Lung microvascular endothelial cell (primary cell): ENCODE data around the gene NHSL2. TPM values are rescaled to one million over a fixed set of nuclear protein-coding genes. Genes with fewer than 3 reads are reported as not detected.

Source experiments
- DNase-seq, 2 donors: peaks; one replicate each; pipeline versions ENCODE4 v3.0.0 to v3.0.0-alpha.2; 2010; ENCODE audit warnings: low read depth in 2 of 2
- total RNA-seq: library from RNA; depleted of rRNA; stranded (reverse); fragments of >200 nt; gene quantifications from 2 replicates; pipeline ENCODE4 v1.2.1, GENCODE V29; 2014

The NHSL2 gene
- total RNA-seq, 1 donor from 2014 or later: 14.1 TPM

DNA sequence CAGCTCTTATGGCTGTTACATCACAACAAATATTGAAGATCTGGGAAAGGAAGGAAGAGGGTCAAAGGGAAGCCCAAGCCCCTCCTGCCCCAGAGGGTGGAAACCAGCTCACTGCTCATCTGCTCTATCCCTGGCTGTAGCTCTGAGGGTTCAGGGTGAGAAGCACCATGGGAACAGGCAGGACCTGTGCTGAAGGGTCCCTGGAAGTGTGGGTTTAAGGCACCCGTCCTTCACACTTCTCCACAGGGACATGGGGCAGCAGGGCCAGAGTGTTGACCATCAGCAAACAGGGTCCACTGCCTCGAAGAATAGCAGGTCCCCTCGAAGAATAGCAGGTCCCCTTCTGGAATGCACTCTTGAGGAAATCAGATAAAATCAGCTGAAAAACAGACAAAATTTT lies 216.7 kb downstream of the NHSL2 start:
- DNase-seq: no peak

DNA sequence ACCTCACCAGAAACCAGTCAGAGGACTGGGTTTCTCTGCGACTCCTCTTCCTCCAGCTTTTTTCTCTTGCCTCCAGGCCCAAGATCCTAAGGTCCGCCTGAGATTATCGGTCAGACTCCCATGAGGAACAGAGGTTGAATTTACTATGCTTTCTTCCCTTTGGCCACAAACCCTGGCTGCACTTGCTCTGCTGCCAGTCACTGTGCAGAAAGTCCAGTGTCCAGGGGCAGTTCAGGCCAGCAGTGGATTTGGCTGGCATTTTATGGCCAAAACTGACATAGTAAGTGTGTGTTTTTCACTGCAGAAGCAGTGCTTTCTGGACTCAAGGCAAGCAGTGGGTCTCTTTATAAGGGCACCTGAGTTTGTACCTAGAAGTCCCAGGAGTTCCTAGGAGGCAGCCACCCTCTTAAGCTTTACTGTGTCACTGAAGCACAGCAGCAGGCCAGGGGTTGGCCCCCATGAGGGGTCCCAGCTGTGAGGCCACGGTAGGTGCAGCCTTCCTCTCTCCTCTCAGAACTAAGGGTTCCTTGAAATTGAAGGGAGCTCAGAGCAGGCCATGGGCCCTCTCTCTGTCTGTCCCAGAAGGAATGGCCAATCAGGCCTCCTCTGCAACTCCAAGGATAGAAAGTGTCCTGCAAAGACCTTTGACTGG lies 217.7 kb downstream of the NHSL2 start:
- DNase-seq: no peak

DNA sequence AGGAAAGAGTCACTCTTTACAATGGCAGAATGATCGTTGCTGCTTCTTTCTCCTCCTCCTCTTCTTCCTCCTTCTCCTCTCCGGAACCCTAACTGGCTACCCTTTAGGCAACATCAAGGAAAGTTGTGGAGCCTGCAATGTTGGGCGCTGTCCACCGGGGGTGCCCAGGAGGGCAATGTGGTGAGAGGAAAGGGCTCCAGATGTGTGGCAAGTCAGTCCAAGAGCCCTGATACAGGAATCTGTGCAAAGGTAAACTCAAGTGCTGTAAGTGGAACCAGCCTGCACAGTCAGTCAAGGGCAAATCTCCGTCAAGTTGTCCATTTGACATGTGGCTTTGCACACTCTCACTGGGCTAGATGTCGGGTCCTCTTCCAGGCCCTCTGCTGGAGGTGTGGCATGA lies 218.2 kb downstream of the NHSL2 start:
- DNase-seq: peak; percentile 13 to 28

DNA sequence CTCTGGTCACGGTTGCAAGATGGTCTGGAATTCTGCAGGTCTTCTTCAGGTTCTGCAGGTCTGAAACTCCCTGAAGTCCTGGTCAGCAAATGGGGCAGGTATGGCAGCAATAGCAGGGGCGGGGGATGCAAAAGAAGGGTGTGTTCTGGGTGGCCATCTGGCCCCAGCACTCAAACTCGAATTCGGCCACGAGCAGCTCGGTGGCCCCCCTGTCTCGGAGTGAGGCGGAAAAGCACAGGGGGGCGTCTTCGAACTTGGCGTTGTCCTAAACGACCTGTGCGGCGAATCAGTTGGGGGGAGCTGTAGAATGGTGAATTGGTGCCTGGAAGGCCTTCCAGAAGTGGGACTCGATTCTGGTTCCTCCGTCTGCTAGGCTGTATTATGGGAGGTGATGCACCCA lies 219.0 kb downstream of the NHSL2 start:
- no peak for DNase-seq

DNA sequence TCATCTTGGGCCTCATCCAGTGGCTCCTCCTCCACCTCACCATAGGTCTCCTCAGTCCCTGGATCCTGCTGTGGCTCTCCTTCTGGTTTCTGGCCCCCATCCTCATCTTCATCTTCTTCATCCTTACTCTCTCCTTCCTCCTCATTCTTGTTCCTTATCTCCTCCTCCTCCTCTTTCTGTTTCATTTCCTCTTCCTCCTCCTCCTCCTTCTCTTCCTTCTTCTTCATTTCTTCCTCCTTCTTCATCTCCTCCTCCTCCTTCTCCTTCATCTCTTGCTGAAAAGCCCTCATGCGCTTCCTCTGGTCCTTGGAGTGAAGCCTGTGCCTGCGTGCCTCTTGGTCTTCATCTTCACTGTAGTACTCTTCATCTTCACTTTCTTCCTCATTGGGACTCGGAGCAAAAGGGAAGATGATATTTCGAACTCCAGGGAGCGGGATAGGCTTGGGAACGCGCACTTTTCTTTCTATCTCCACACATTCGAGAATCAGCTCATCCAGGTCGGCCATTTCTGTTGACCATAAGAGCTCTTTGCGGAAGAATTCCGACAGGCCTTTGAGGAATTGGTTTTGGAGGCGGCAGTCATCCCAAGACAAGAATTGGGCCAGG lies 219.6 kb downstream of the NHSL2 start:
- no peak for DNase-seq

DNA sequence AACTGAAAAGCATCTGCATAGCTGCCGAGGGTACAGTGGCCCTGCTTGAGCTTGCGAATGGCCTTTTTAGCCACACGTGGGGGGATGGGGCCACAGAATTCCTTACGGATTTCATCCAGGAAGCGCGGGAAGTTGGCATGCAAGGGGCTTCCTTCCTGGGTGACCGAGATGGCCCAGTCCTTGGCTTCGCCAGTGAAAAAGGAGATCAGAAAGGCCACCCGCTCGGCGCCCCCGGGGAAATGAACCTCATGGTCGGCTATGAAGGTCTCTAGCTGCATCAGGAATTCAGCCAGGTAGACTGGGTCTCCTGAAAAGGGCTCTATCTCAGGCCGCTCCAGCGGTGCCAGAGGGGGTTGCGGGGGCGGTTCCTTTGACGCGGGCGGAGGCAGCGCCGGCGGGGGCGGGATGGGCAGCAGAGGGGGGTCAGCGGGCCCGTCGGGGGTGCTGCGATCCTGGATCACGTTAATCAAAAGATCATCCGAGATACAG lies 220.2 kb downstream of the NHSL2 start:
- DNase-seq: no peak

DNA sequence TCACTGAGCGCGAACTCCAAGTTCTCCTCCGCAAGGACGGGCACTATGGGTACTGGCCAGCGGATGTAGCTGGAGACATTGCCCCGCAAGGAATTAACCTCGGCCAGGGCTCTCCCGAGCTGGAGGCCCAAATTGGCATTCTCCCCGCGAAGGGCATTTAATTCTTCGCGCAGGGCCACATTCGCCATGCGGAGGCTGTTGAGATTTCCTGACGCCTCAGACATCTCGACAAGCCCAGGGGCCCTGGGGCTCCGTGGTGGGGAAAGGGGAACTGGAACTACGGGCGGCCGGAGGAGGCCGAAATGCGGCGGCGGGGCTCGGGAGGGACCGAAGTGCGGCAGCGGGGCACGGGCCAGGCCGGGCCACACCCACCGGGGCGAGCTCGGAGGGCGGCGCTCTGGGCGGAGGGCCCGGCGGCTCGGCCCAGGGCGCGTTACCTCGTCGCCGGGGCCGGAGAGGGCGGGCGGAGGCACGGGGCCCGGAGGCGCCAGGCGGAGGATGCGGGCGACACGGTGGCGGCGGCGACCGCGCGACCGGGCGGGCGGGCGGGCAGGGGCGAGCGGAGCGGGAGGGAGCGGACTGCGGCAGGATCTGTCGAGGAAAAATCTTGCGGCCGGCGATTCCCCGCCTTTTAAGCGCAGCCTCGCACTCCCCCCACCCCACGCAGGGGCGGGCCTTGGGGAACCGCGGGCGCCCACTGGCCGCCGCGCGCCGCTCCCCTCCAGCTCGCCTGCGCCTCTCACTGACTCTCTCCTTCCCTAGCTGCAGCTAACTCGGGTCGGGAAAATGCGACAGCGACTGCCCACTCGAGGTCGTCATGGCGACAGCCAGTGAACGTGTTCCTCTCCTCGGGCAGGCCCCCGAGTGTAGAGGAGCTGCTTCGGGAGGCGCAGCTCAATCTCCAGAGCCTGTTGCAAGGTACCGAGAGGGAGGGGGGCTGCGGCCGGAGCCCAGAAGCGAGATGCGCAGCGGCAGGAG lies 221.0 kb downstream of the NHSL2 start, which contains the start of gene RTL5:
Gene RTL5, minus strand, starts transcription at position 599 of the 978 bp plus-strand sequence.
- peak; percentile 70 to 87 for DNase-seq

DNA sequence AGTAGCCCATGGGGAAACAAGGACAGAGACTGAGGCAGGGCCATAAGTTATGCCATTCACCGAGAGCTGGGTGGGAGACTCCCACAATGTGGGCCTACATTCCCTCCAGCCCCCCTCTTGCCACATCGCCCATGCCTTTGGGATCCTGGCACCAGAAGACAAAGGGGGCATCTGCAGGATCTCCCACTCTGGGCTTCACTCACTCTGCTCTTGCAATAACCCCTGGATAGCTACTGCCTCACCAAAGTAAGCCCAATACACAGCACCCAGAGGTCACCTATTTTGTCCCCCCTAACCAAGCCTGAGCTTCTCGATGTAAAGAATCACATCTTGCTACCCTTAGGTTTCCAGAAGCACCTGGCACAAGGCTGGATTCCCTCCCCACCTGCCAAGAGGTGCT lies 221.8 kb downstream of the NHSL2 start:
- DNase-seq: no peak

DNA sequence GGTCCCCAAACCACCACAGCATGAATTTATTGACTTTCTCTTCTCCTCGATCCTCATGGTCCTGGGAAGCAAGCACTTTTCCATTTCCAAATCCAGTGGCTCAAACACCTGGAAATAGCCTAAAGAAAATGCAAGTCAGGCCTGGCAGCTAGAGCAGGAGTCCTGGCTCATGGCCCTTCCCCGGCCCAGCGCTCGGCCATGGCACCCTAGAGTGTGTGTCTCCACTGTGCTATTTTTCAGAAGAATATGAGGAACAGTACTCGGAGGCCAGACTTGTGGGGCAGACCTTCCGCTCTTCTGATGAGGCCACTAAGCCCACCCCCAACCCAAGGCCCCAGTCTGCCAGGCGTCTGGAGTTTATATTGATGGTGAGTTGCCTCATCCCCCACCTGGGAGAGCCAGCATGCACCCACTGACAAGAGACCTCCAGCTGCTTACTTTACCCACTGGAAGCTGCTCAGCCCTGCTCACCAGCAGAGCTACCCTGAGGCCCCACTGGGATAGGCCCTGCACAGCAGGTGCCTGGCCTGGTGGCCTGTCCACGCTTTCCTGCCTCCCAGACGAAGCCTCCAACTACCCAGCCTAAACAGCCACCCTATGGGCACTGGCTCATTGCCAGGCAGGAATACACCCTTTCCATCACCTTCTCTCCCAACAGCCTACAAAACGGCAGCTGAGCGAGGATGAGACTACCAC lies 223.4 kb downstream of the NHSL2 start:
- DNase-seq: no peak

DNA sequence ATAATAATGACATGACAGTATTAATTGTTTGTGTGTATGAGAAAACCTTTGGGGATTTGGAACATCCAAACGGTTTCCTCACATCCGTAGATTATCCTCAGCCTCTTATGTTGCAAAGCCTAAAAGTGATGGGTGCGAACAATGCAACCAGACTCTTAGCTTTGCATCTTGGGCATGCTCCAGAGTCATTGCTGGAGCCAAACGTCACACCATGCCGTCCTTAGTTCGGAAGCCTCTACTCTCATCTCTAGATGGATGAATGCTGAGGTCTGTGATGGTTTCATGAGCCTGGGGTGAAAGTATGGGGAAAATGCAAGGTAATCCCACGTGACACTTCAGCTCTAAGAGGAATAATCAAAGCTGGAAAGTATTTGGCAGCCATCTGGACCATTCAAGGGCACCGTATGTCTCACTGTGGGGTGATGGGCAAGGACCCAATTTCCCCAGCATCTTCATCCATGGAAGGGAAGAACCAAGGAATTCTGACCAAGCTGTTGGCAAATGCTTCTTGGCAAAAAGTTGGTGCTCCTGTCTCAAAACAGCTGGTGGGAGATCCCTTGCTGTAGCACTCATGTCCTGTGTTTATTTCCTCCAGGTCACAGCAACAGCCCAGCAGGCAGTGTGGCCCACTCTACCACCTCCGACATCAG lies 227.3 kb downstream of the NHSL2 start:
- DNase-seq: no peak

DNA sequence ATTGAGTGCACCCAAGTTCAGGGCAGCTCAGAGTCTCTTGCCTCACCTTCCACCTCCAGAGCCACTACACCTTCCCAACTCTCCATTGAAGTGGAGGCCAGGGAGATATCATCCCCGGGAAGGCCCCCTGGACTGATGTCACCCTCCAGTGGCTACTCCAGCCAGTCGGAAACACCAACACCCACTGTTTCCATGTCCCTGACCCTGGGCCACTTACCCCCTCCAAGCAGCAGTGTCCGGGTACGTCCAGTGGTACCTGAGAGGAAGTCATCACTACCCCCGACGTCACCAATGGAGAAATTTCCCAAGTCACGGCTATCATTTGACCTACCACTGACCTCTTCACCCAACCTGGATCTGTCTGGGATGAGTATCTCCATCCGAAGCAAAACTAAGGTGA lies 228.9 kb downstream of the NHSL2 start:
- DNase-seq: no peak

DNA sequence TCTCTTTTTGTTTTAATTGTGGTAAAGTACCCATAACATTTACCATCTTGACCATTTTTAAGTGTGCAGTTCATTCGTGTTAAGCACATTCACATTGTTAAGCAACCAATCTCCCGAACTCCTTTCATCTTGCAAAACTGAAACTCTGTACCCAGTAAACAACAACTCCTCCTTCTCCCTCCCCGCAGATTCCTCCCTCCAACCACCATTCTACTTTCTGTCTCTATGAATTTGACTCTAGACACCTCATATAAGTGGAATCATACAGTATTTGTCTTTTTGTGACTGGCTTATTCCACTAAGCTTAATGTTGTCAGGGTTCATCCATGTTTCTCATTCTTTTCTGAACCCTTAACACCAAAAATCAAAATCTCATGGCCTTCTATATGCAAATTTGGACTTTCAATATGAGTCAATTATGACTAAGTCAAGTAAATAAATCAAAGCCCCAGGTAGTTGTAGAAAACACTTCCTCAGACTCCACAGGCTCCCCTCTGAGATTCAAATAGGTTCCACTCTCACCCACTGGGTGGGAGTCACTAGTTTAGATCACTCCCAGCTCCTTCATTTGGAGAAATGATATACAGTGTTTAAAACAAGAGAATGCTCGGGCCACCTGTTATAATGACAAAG lies 230.8 kb downstream of the NHSL2 start:
- DNase-seq: no peak

DNA sequence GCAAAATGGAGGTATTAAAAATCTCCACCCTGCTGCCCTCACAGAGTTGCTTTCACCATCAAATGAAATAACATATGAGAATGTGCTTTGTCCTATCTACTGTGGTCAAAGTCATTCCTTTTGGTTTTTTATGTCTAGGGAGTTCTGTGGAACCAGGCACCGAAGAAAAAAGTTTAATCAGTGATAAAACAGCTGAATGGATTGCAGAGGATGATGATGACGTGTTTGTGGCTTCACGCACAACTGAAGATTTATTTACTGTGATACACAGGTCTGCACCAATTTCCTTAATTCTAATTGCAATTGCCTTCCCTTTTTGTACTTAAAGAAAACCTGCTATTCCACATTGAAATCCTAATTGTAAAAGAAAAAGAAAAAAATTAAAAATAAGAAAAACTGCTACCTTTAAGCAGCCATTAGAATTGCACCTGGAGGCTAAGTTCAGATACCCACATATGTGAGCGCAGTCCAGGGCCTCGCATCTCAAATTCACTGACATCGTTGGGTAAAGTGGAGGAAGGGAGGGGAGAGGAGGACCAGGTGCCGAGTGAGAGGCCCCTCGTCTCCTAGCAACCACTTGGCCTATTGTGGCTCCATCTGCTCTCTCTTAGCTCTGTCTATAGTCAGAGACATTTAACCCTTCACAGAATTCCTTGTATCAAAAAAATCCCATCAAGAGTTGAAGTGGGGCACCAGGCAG lies 231.6 kb downstream of the NHSL2 start:
- no peak for DNase-seq

DNA sequence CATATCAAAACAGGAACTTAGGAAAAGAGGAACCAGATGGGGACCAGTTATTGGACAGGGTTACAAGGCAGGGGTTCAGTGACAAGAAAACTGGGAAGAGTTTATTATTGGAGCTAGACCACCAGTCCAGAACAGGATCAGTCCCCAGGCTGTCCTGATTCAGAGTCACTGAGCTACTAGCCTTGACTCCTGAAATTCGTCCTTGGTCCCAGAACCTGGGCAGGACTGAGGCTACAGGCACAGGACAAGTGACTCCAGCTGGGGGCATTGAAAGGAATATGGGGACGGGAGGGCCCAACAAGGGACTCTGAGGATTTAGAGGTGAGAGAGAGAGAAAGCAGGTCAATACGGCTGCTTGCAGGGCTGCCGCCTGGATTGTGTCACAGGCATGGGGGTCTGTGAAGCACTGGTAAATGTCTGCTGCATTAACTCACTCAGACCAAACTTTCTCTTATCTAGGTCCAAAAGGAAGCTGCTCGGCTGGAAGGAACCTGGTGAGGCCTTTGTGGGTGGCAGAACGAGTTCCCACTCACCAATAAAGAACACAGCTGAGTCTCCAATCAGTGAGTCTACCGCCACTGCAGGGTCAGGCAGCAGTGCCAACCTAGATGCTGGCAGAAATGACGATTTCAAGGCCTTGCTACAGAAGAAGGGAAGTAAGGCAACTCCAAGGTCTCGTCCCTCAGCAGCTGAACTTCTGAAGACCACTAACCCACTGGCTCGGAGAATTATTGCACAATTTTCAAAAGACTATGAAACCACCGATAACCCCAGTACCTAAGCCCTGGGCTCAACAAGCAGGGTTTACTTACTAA lies 232.4 kb downstream of the NHSL2 start:
- no peak for DNase-seq

DNA sequence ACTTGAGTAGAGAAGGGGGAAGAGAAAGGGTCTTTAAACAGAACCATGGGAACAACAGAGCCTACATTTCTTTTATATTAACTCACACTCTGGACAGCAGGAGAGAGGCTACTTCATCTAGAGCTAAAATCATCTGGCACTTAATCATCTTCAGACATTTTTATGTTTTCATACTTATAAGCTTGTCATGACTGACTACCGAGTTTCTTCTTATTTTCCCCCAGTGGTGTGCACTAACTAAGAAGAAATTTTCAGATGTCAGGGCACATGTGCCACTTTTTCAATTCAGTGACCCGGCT lies 232.9 kb downstream of the NHSL2 start:
- no peak for DNase-seq

DNA sequence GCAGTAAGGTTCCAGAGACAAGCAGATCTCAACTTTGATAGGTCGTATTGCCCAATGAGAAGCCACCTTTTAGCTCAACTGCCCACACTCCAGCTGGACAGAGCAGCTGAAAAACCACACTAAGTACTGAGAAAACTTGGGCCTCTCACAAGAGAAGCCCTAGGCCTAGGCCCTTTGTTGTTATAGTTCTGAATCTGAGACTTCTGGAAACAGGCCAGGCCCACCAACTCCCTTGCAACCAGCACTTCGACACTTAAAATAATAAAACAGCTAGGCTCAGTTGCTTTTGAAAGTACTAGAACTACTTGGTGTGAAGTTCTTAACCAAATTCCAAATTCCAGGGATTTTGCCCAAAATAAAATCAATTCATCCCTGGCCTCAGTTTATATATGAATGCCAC lies 234.5 kb downstream of the NHSL2 start:
- DNase-seq: no peak

DNA sequence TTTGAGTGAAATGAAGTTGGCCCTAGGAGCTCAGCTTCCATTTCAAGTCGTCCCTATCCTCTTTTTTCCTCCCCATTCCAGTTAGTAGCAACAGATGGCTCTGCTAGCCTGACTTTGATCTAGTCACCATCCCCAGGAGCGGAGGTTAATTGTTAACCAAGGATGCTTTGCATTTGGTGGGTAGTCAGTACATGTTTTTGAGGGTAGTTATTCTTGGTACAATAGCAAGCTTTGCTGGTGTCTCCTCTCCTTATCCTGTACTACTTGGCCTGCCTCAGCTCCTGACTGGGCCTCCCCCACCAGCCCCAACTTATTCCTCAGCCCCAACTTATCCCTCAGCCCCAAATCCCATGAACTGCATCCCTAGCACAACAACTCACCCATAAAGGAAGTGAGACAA lies 235.9 kb downstream of the NHSL2 start:
- no peak for DNase-seq

DNA sequence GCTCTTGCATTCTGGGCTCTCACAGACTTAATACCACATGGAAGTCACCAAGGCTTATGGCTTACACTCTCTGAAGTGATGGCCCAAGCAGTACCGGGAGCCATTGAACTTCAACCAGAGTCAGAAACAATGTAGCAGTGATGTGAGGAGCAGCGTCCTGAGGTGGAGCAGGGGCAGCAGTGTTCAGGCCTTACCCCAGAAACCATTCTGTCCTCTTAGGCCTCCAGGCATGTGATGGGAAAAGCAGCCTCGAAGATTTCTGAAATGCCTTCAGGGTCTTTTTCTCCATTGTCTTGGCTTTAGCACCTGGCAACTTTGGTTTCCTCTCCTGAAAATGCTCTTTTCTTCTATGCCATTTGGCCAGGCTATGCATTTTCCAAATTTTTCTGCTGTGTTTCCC lies 248.1 kb downstream of the NHSL2 start:
- DNase-seq: no peak

DNA sequence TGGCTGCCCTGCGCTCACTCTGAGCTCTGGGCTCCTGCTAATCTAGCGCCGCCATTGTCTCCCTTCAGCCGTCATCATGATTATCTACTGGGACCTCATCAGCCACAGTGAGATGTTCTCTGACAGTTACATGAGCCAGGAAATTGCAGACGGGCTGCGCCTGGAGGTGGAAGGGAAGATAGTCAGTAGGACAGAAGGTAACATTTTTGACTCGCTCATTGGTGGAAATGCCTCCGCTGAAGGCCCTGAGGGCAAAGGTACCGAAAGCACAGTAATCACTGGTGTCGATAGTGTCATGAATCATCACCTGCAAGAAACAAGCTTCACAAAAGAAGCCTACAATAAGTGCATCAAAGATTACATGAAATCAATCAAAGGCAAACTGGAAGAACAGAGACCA lies 249.1 kb downstream of the NHSL2 start:
- no peak for DNase-seq
